Esophagus muscularis mucosa (tissue), 4 donors: Measurements from ENCODE around the gene TSC2. TPM values are rescaled to one million over a fixed set of nuclear protein-coding genes. Genes with fewer than 3 reads are reported as not detected.

Experiments
- DNase-seq: peaks from one replicate; pipeline ENCODE4 v3.0.0-alpha.2; 2017; ENCODE audit errors: extremely low spot score
- H3K27ac ChIP-seq, 4 donors: fragments of 200-600 bp; sonication (generic); replicated peaks in 1 of 4; 1 replicate in 3 of 4; 2 replicates in 1 of 4; pipeline ENCODE4 v1.5.1; 2016 to 2019; ENCODE audit warnings: mild to moderate bottlenecking in 1 of 4
- H3K27me3 ChIP-seq, 4 donors: fragments of 200-600 bp; sonication (generic); one replicate each; pipeline versions ENCODE4 v1.5.1 to v1.6.0; 2016 to 2019
- H3K36me3 ChIP-seq, 4 donors: fragments of 200-600 bp; sonication (generic); one replicate each; pipeline ENCODE4 v1.5.1; 2016 to 2019
- H3K4me1 ChIP-seq, 4 donors: fragments of 200-600 bp; sonication (generic); one replicate each; pipeline ENCODE4 v1.5.1; 2016 to 2019
- H3K4me3 ChIP-seq, 4 donors: fragments of 200-600 bp; sonication (generic); 1 replicate in 2 of 4; 2 replicates in 2 of 4; pipeline ENCODE4 v1.5.1; 2016 to 2019; ENCODE audit warnings: mild to moderate bottlenecking in 4 of 4, moderate library complexity in 1 of 4
- H3K9me3 ChIP-seq, 4 donors: fragments of 200-600 bp; sonication (generic); 1 replicate in 3 of 4; 2 replicates in 1 of 4; pipeline ENCODE4 v1.5.1; 2016 to 2019
- EP300 ChIP-seq: sonication (generic); formaldehyde crosslinking; IDR thresholded peaks from one replicate; pipeline ENCODE4 v1.6.1; 2017; ENCODE audit warnings: antibody characterized with exemption
- POLR2A ChIP-seq: fragments of 450-650 bp; IDR thresholded peaks from one replicate; pipeline ENCODE4 v1.6.1; 2017; ENCODE audit warnings: antibody characterized with exemption, moderate library complexity, mild to moderate bottlenecking, low read depth
- POLR2AphosphoS5 ChIP-seq, 2 donors: sonication (generic); formaldehyde crosslinking; IDR thresholded peaks; one replicate each; pipeline ENCODE4 v1.6.1; 2017; ENCODE audit warnings: antibody characterized with exemption in 2 of 2
- WGBS: methylation state at CpG from one replicate; pipeline ENCODE4 v1.1.5; 2018; 5-methylcytosine and 5-hydroxymethylcytosine counted together
- intact Hi-C: fragments of 100-400 bp; cut with DNase I; formaldehyde crosslinking; loops from one replicate; pipeline ENCODE4 v1.15.1; 2023
- total RNA-seq, 4 donors: library from RNA; depleted of rRNA; stranded (reverse); fragments of >200 nt; gene quantifications; one replicate each; pipeline versions ENCODE4 v1.1.0 to v1.2.1, GENCODE V29; 2016
- TF ChIP-seq, protein P1 (sequence below), 3 experiments: fragments of 200-600 bp in 2 of 3; fragments of 450-650 bp in 1 of 3; sonication (generic) in 2 of 3; IDR thresholded peaks; one replicate each; pipeline ENCODE4 v1.5.1; 2017 to 2019; ENCODE audit warnings: antibody characterized with exemption in 3 of 3, mild to moderate bottlenecking in 2 of 3, moderate library complexity in 1 of 3

Gene TSC2
- total RNA-seq, 4 donors from 2014 or later = 41.3 to 71.7 (median 52.0) TPM

DNA sequence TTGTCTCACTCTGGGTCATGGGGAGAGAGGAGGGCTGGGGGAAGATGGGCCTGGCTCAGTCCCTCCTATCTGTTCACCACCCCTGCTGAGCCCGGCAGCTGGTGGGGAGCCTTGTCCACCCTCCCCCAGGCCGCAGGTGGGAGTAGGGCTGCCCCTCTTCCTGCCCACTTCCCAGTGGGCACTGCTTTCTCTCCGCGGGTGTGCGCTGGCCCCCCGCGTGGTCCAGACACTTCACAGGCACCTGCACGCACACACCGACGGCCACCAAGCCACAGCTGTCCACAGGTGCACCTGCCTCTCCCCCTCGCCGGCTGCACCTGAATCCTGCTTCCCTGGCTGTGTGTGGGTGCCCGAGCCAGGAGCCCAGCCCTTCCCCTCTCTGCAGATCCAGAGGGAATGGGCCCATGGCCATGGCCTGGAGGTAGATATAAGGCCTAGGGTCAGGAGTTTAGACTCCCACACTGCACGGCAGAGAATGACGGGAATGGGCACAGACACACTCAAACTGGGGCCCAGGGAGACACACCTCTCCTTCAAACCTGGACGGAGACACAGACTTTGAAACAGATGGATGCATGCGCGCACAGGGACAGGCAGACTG lies 19.1 kb upstream of the TSC2 start:
- no peak for TF ChIP-seq POLR2AphosphoS5 (IDR thresholded peaks at IDR 0.05)
- TF ChIP-seq POLR2A = no peak
- TF ChIP-seq EP300 = no peak
- TF ChIP-seq, protein P1, sequence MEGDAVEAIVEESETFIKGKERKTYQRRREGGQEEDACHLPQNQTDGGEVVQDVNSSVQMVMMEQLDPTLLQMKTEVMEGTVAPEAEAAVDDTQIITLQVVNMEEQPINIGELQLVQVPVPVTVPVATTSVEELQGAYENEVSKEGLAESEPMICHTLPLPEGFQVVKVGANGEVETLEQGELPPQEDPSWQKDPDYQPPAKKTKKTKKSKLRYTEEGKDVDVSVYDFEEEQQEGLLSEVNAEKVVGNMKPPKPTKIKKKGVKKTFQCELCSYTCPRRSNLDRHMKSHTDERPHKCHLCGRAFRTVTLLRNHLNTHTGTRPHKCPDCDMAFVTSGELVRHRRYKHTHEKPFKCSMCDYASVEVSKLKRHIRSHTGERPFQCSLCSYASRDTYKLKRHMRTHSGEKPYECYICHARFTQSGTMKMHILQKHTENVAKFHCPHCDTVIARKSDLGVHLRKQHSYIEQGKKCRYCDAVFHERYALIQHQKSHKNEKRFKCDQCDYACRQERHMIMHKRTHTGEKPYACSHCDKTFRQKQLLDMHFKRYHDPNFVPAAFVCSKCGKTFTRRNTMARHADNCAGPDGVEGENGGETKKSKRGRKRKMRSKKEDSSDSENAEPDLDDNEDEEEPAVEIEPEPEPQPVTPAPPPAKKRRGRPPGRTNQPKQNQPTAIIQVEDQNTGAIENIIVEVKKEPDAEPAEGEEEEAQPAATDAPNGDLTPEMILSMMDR (IDR thresholded peaks at IDR 0.05) = no peak
- no peaks in the 10 kb centered on the region for H3K27me3 ChIP-seq
- intact Hi-C loops = no loop called here
- H3K27ac ChIP-seq = peak overlapping the region in 2 of 4 donors; percentile 17 to 75
- no peaks in the 10 kb centered on the region for H3K9me3 ChIP-seq
- H3K4me3 ChIP-seq = peak overlapping the region; percentile 78 to 87 (median 80)
- DNase-seq = no peak
- H3K4me1 ChIP-seq = peaks cover 43 to 82% (median 79%) of the 10 kb centered on the region in 4 donors
- peaks cover 0 to 28% (median 18%) of the 10 kb centered on the region in 4 donors for H3K36me3 ChIP-seq
- 69% methylated on average over 8 of the region's 18 CpGs for WGBS

DNA sequence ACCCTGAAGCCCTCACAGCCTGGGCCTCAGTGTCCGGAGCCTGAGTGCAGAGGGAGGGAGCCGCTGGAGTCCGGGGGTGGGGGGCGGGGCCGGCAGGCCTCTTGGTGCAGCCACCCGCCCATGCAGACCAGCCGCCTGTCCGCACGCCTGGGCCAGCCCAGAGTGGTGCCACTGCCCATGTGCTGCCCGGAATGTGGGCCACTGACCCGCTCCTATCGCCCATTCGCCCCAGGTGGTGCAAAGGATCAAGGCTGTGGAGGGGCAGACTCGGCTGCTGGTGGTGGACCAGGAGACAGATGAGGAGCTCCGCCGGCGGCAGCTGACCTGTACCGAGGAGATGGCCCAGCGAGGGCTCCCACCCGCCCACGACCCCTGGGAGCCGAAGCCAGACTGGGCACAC lies 18.4 kb upstream of the TSC2 start:
- no peaks in the 10 kb centered on the region for H3K9me3 ChIP-seq
- intact Hi-C loops = no loop called here
- H3K4me3 ChIP-seq = peak overlapping the region; percentile 78 to 87 (median 80)
- no CpG with 5 or more reads among the region's 22 CpGs for WGBS
- DNase-seq = no peak
- H3K4me1 ChIP-seq = peaks cover 42 to 81% (median 79%) of the 10 kb centered on the region in 4 donors
- H3K27ac ChIP-seq = peak overlapping the region in 3 of 4 donors; percentile 26 to 83 (median 29)
- peaks cover 0 to 32% (median 18%) of the 10 kb centered on the region in 4 donors for H3K36me3 ChIP-seq
- TF ChIP-seq, protein P1 (IDR thresholded peaks at IDR 0.05) = no peak
- TF ChIP-seq POLR2A = no peak
- no peaks in the 10 kb centered on the region for H3K27me3 ChIP-seq

DNA sequence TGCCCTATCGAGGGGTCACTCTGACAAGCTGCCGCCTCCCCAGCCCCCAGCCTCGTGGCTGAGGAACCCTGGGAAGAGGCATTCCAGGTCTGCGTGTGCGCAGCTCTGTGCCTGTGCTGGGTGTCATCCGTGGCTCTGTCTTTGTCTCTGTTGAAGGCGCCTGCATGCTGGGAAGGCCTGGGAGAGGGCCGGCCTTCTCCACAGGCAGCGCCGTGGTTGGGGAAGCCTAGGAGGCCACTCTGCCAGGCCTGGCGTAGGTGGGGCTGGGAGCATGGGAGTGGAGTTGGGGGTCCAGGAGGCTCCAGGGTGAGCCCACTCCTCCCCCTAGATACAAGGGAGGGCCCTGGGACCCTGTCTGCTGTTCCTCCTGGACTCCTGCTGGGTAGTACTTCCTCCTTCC lies 17.7 kb upstream of the TSC2 start:
- peaks cover 0 to 37% (median 18%) of the 10 kb centered on the region in 4 donors for H3K36me3 ChIP-seq
- H3K9me3 ChIP-seq = no peaks in the 10 kb centered on the region
- no peak for DNase-seq
- H3K4me1 ChIP-seq = peaks cover 40 to 85% (median 81%) of the 10 kb centered on the region in 4 donors
- TF ChIP-seq, protein P1 (IDR thresholded peaks at IDR 0.05) = no peak
- TF ChIP-seq POLR2AphosphoS5 (IDR thresholded peaks at IDR 0.05) = no peak
- H3K27ac ChIP-seq = peak overlapping the region; percentile 29 to 92 (median 86)
- intact Hi-C loops = no loop called here
- no peaks in the 10 kb centered on the region for H3K27me3 ChIP-seq
- WGBS = 81% methylated on average over 9 of the region's 11 CpGs
- H3K4me3 ChIP-seq = peak overlapping the region; percentile 78 to 87 (median 80)

DNA sequence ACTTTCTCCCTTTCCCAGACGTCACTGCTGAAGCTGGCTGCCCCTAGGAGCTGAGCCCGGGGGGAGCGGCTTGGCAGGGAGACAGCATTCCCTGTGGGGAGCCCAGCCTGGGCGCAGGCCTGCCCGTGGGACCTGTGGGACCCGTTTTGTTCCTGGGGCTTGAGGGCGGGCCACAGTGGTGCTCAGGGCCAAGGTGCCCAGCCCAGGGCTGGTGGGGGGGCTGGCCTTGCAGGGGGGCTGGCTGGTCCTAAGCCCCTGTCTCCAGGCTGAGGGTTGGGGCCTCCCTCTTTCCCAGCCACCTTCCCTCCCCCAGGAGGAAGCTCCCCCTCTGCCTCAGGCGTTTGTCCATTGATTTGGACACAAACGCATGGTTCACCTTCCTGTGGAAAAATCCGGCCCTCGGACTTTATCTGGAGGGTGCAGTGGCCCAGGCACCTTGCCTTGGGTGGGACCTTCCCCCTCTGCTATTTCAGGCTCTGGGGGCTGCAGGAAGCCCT lies 16.7 kb upstream of the TSC2 start:
- H3K9me3 ChIP-seq = no peaks in the 10 kb centered on the region
- H3K4me1 ChIP-seq = peaks cover 44 to 86% (median 81%) of the 10 kb centered on the region in 4 donors
- H3K27ac ChIP-seq = peak overlapping the region; percentile 83 to 92 (median 86)
- intact Hi-C loops = no loop called here
- DNase-seq = no peak
- peak overlapping the region in 1 of 4 donors; percentile 18 for H3K4me3 ChIP-seq
- 67% methylated on average over 5 of the region's 11 CpGs for WGBS
- no peaks in the 10 kb centered on the region for H3K27me3 ChIP-seq
- H3K36me3 ChIP-seq = peaks cover 0 to 48% (median 18%) of the 10 kb centered on the region in 4 donors
- TF ChIP-seq POLR2AphosphoS5 (IDR thresholded peaks at IDR 0.05) (peak in 1 of 2 donors; percentile 25), EP300 (no peak)

DNA sequence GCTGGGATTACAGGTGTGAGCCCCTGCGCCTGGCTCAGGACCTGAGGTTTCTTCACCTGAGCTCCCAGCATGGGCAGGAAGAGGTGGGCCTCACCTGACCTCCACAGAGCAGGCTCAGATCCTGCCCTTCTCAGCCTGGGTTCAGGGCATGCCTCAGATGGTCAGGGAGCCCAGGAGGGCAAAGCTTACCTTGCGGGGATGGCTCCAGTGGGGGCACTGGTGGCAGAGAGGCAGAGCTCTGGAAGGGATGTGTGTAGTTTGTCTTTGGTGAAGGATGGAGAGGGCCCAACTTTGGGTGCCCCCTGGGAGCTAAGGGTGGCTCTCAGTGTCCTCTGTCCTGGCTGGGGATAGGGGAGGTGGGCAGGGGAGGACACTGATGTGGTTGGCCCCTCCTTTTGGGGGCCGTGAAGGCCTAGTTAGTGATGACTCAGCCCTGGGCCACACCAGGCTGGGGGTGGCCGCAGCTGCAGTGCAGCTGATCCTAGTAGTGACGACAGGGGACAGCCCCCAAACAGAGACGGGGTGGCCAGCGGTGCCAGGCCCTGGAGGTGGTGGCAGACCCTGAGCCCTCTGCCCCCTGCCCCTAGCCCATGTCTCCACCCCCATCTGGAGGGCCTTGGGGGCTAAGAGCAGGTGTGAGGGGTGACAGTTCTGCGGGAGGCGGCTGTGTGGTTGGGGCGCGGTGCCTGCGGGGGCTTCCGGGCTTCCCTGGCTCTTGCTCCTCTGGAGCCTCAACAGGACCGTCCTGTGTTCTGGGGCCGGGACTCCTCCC lies 15.3 kb upstream of the TSC2 start:
- Histone ChIP-seq H3K4me1 (peaks cover 49 to 88% (median 84%) of the 10 kb centered on the region in 4 donors), H3K27ac (peak overlapping the region; percentile 83 to 92 (median 86)), H3K9me3 (no peaks in the 10 kb centered on the region), H3K27me3 (no peaks in the 10 kb centered on the region), H3K36me3 (peaks cover 0 to 62% (median 26%) of the 10 kb centered on the region in 4 donors), H3K4me3 (peak overlapping the region; percentile 40 to 54 (median 46))
- DNase-seq = no peak
- WGBS = 69% methylated on average over 3 of the region's 15 CpGs
- TF ChIP-seq POLR2A = no peak
- TF ChIP-seq EP300 = no peak
- TF ChIP-seq POLR2AphosphoS5 (IDR thresholded peaks at IDR 0.05) = no peak
- TF ChIP-seq, protein P1 (IDR thresholded peaks at IDR 0.05) = no peak
- intact Hi-C loops = no loop called here
